Transverse colon (tissue), 4 donors: ENCODE data around the gene ETNK1. TPM values are rescaled to one million over a fixed set of nuclear protein-coding genes. Genes with fewer than 3 reads are reported as not detected.
A peak's percentile ranks its signal among the peaks of the same experiment; 100 is the strongest.

Experiments used
- DNase-seq: peaks from one replicate; pipeline ENCODE4 v3.0.0-alpha.2; 2019
- H3K27ac ChIP-seq, 4 donors: fragments of 200-600 bp; sonication (generic); 2 replicates each; pipeline ENCODE4 v1.5.1; 2016 to 2018; ENCODE audit warnings: inconsistent platforms in 4 of 4
- H3K27me3 ChIP-seq: fragments of 200-600 bp; sonication (generic); 2 replicates; pipeline ENCODE4 v1.5.1; 2017; ENCODE audit warnings: inconsistent platforms
- H3K36me3 ChIP-seq, 4 donors: fragments of 200-600 bp; sonication (generic); 2 replicates each; pipeline ENCODE4 v1.5.1; 2017 to 2019; ENCODE audit warnings: inconsistent platforms in 4 of 4
- H3K4me1 ChIP-seq, 4 donors: fragments of 200-600 bp; sonication (generic); 2 replicates each; pipeline ENCODE4 v1.5.1; 2017 to 2020; ENCODE audit warnings: inconsistent platforms in 4 of 4
- H3K4me3 ChIP-seq, 4 donors: fragments of 200-600 bp; sonication (generic); 1 replicate in 1 of 4; 2 replicates in 3 of 4; pipeline versions ENCODE4 v1.5.1 to v1.6.1; 2017 to 2019; ENCODE audit warnings: inconsistent platforms in 4 of 4
- H3K9me3 ChIP-seq, 2 donors: fragments of 200-600 bp; sonication (generic); 2 replicates each; pipeline ENCODE4 v1.5.1; 2017 to 2019; ENCODE audit warnings: inconsistent platforms in 2 of 2
- EP300 ChIP-seq: sonication (generic); formaldehyde crosslinking; IDR thresholded peaks from one replicate; pipeline ENCODE4 v1.6.1; 2017; ENCODE audit warnings: antibody characterized with exemption, low read depth
- POLR2A ChIP-seq: fragments of 450-650 bp; IDR thresholded peaks from one replicate; pipeline ENCODE4 v1.6.1; 2016; ENCODE audit warnings: antibody characterized with exemption, mild to moderate bottlenecking, moderate library complexity
- POLR2AphosphoS5 ChIP-seq, 3 donors: sonication (generic); formaldehyde crosslinking; IDR thresholded peaks; one replicate each; pipeline ENCODE4 v1.6.1; 2016; ENCODE audit warnings: antibody characterized with exemption in 3 of 3
- WGBS, 2 donors: methylation state at CpG; one replicate each; pipeline ENCODE4 v1.1.5; 2018; ENCODE audit warnings: low coverage in 1 of 2; 5-methylcytosine and 5-hydroxymethylcytosine counted together
- in situ Hi-C, 4 donors: fragments of 200-750 bp; cut with MboI; loops; one replicate each; pipeline versions ENCODE4 v1.15.0 to v1.15.1; 2017; ENCODE audit warnings: low sequenced_read_pairs in 3 of 4, low pct_ligation_motif_present in 1 of 4, low pct_unique_long_range_greater_than_20kb in 1 of 4
- intact Hi-C: fragments of 100-400 bp; cut with DNase I; formaldehyde crosslinking; loops from one replicate; pipeline ENCODE4 v1.15.1; 2023; ENCODE audit warnings: low total_unique reads
- total RNA-seq, 4 donors: library from RNA; depleted of rRNA; stranded (reverse); fragments of >200 nt; gene quantifications; one replicate each; pipeline ENCODE4 v1.1.0, GENCODE V29; 2016
- TF ChIP-seq, protein P1 (sequence below), 5 experiments: fragments of 200-600 bp in 3 of 5; fragments of 450-650 bp in 2 of 5; sonication (generic) in 3 of 5; IDR thresholded peaks; 1 replicate in 2 of 5; 2 replicates in 3 of 5; pipeline ENCODE4 v1.5.1; 2016 to 2017; ENCODE audit warnings: antibody characterized with exemption in 5 of 5, inconsistent platforms in 3 of 5, mild to moderate bottlenecking in 2 of 5, moderate library complexity in 1 of 5

ETNK1 gene
- total RNA-seq, 4 donors from 2014 or later = 48.6 to 129 (median 102) TPM

DNA sequence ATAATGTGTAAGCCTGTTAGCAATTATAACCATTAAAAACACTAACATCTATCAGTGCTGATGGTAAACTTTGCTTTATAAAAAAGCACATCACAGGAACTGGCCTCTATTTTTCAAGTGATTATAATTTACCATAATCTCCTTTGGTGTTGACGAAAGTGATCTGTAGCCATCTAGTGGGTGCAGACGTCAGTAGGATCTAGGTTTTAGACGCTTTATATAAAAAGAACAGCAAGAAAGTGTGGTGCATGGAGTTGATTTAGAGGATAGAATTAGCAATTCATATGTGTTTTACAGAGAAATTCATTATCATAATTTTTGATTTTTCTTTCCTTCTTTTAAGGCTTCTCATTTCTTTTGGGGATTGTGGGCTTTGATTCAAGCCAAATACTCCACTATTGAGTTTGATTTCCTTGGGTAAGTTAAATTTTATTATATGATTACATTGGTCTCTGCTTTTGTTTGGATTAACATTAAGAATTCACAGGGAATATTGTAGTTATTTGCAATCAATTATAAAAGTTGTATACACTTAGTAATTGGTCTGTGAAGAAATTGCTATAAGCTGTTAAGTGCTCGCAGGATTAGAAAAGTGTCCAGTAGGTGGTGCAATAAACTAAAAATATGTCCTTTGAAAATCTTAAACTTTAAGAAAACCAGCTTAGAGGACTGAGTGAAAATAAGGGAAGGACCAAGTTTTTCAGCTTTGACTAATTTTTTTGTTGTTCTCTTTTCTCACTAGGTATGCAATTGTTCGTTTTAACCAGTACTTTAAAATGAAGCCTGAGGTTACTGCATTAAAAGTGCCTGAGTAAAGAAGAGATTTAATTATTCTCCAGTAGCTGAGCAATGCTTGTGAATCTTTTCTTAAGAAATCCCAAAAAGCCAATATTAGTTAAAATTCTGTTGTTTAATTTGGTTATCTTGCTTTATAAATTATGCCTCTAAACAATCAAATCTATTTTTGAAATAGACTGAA lies 59.5 kb downstream of the ETNK1 start:
- in situ Hi-C loops = no loop called here
- no peak for DNase-seq
- intact Hi-C loops = no loop called here
- Histone ChIP-seq H3K27me3 (no peaks in the 10 kb centered on the region), H3K27ac (no peak overlapping the region), H3K36me3 (peaks cover 0 to 13% (median 7%) of the 10 kb centered on the region in 4 donors), H3K9me3 (no peaks in the 10 kb centered on the region), H3K4me1 (peaks cover 0 to 8% (median 1%) of the 10 kb centered on the region in 4 donors), H3K4me3 (no peak overlapping the region)
- no peak for TF ChIP-seq POLR2A
- TF ChIP-seq, protein P1, sequence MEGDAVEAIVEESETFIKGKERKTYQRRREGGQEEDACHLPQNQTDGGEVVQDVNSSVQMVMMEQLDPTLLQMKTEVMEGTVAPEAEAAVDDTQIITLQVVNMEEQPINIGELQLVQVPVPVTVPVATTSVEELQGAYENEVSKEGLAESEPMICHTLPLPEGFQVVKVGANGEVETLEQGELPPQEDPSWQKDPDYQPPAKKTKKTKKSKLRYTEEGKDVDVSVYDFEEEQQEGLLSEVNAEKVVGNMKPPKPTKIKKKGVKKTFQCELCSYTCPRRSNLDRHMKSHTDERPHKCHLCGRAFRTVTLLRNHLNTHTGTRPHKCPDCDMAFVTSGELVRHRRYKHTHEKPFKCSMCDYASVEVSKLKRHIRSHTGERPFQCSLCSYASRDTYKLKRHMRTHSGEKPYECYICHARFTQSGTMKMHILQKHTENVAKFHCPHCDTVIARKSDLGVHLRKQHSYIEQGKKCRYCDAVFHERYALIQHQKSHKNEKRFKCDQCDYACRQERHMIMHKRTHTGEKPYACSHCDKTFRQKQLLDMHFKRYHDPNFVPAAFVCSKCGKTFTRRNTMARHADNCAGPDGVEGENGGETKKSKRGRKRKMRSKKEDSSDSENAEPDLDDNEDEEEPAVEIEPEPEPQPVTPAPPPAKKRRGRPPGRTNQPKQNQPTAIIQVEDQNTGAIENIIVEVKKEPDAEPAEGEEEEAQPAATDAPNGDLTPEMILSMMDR (IDR thresholded peaks at IDR 0.05) = peak; percentile 40 to 58 (median 54)
- 58 to 61% methylated on average over 5 of the region's 5 CpGs for WGBS, 2 donors

DNA sequence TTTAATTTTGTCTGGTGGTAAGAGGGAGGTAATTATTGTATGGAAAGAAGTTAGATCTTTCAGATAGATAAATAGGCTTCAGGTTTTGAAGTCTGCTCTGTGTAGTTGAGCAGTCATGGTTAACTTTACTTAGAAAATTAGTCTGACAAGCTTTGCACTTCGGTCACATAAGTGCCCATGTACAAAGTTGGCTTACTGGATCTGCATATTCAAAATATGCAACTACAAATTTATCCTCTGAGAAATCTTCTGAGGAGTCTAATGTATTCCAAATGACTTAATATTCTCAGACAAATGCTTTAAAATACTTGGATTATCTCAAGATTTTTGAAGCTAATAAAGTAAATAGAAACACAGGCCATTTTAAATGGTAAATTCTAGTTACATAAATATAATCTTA lies 61.2 kb downstream of the ETNK1 start:
- Histone ChIP-seq H3K27ac (no peak overlapping the region), H3K4me3 (no peak overlapping the region), H3K4me1 (peaks cover 0 to 3% (median 0%) of the 10 kb centered on the region in 4 donors), H3K27me3 (no peaks in the 10 kb centered on the region), H3K36me3 (peaks cover 0 to 13% (median 6%) of the 10 kb centered on the region in 4 donors), H3K9me3 (no peaks in the 10 kb centered on the region)
- intact Hi-C loops = no loop called here
- TF ChIP-seq EP300 = no peak
- TF ChIP-seq, protein P1 (IDR thresholded peaks at IDR 0.05) = no peak
- no peak for TF ChIP-seq POLR2AphosphoS5 (IDR thresholded peaks at IDR 0.05)
- TF ChIP-seq POLR2A = no peak
- in situ Hi-C loops = no loop called here
- 79 to 100% methylated on average over 1 of the region's 1 CpG for whole genome bisulfite sequencing, 2 donors
- DNase-seq = no peak

DNA sequence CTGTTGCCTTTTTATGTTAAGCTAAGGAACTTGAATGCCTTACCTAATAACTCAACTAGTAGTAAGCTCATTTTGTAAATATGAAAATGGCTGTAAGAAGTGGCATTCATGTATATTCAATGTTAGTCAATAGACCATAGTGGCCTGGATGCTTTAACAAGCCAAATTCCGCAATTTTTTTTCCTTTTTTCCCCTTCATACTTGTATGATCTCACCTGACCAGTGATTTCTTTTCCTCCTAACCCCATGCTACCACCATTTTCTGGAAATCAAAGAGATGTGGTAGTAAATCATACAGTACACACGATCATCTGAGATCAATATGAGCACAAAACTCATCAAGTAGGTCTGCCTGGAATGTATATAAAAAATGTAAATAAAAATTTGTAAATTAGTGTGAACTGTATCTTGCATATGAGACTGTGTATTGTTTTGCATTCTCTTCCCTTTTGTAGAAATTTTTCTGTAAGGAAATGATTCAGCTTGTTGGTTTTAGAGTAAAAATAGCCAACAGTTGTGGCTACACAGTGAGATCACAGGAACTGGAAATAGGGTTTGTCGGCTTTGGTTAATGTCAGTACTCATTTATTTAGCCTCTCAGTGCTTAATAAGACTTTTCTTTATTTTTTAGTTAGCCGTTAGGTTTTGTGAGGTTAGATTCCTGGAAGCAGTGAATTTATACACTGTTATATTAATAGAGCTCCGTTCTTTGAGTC lies 62.5 kb downstream of the ETNK1 start:
- intact Hi-C loops (no loop called here), in situ Hi-C loops (no loop called here)
- WGBS, 2 donors = 62 to 70% methylated on average over 5 of the region's 5 CpGs
- no peak overlapping the region for H3K27ac ChIP-seq
- H3K36me3 ChIP-seq = peaks cover 0 to 13% (median 6%) of the 10 kb centered on the region in 4 donors
- no peaks in the 10 kb centered on the region for H3K9me3 ChIP-seq
- H3K4me1 ChIP-seq = peaks cover 0 to 3% (median 0%) of the 10 kb centered on the region in 4 donors
- TF ChIP-seq POLR2A (no peak), EP300 (no peak), POLR2AphosphoS5 (IDR thresholded peaks at IDR 0.05) (no peak)
- TF ChIP-seq, protein P1 (IDR thresholded peaks at IDR 0.05) = no peak
- H3K4me3 ChIP-seq = no peak overlapping the region
- H3K27me3 ChIP-seq = no peaks in the 10 kb centered on the region
- DNase-seq = no peak

DNA sequence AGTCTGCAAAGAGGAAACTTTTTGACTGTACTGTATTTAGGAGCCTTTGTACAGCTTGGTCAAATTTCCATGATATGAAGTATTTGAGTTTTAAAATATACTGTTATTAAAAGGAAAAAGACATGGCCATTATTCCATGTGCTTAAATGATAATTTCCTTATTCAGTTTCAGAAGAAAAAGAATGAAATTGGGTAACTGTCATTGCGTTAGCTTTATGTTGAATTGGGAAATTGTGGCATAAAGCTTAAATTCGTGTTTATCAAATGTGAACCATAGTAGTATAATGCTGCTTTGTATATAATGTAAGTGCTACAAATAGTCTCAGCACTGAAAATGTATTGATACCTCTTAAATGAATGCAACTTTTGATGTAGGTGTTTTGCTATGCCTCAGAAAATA lies 64.9 kb downstream of the ETNK1 start:
- WGBS, 2 donors = 73 to 93% methylated on average over 2 of the region's 2 CpGs
- no peak for TF ChIP-seq POLR2AphosphoS5 (IDR thresholded peaks at IDR 0.05)
- TF ChIP-seq, protein P1 (IDR thresholded peaks at IDR 0.05) = no peak
- TF ChIP-seq EP300 = no peak
- no peak for TF ChIP-seq POLR2A
- peaks cover 0 to 12% (median 2%) of the 10 kb centered on the region in 4 donors for H3K36me3 ChIP-seq
- H3K27ac ChIP-seq = no peak overlapping the region
- no peak for DNase-seq
- no peaks in the 10 kb centered on the region for H3K4me1 ChIP-seq
- H3K27me3 ChIP-seq = no peaks in the 10 kb centered on the region
- intact Hi-C loops = no loop called here
- no peak overlapping the region for H3K4me3 ChIP-seq
- H3K9me3 ChIP-seq = no peaks in the 10 kb centered on the region
- in situ Hi-C loops = no loop called here
